Measurements from ENCODE around the gene RIMBP2. TPM values are rescaled to one million over a fixed set of nuclear protein-coding genes. Genes with fewer than 3 reads are reported as not detected.

The RIMBP2 gene
- total and polyA plus RNA-seq, 11 donors: 2.1 TPM; not detected in 10

DNA sequence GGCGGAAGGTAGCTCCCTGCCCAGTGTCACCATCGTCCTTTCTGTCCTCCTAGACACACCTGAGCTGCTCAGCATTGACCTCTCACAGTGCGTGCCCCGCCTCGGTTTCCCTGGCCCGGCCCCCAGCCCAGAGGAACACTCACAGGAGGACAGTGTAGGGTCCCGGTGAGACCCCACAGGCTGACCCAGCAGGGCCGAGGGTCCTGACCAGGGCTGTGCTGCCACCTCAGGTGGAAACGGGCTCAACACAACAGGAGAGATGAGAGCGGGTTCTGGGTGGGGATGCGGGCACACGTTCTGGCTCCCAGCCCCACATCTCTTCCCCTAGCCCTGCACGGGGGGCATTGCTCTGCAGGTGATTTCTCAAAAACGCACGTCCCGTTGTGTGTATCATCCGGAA lies 280.3 kb downstream of the RIMBP2 start:
- Histone ChIP-seq H3K36me3 (no peaks in the 10 kb centered on the region), H3K27ac (no peak overlapping the region), H3K9me3 (peaks cover 0 to 9% (median 0%) of the 10 kb centered on the region in 12 donors), H3K27me3 (no peaks in the 10 kb centered on the region), H3K4me1 (no peaks in the 10 kb centered on the region), H3K4me3 (no peak overlapping the region)
- DNase-seq (no peak), ATAC-seq (no peak)
- intact Hi-C loops (cut with DNase I): no loop called here
- no peak for TF ChIP-seq POLR2A (IDR thresholded peaks at IDR 0.05)
- TF ChIP-seq, protein P1, sequence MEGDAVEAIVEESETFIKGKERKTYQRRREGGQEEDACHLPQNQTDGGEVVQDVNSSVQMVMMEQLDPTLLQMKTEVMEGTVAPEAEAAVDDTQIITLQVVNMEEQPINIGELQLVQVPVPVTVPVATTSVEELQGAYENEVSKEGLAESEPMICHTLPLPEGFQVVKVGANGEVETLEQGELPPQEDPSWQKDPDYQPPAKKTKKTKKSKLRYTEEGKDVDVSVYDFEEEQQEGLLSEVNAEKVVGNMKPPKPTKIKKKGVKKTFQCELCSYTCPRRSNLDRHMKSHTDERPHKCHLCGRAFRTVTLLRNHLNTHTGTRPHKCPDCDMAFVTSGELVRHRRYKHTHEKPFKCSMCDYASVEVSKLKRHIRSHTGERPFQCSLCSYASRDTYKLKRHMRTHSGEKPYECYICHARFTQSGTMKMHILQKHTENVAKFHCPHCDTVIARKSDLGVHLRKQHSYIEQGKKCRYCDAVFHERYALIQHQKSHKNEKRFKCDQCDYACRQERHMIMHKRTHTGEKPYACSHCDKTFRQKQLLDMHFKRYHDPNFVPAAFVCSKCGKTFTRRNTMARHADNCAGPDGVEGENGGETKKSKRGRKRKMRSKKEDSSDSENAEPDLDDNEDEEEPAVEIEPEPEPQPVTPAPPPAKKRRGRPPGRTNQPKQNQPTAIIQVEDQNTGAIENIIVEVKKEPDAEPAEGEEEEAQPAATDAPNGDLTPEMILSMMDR (IDR thresholded peaks at IDR 0.05): no peak
- 87 to 91% (median 89%) methylated on average over 16 to 17 of the region's 17 CpGs for WGBS, 4 donors

DNA sequence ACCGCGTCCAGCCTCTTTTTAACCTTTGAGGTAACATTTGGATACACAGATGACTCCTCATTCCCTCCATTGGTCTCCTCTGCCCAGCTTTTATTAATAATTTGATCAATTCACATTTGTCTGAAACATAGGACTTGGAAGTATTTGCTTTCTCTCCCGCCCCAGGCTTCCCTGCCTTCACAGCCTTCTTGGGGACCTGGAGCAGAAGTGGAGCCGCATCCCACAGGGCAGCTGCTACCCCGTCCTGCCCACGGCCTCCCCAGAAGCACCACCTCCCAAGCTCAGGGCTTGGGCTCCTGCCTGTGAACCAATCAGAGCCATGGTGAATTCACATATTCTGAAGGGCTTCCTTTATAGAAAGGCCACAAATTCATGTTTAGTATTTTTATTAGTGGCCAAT lies 280.8 kb downstream of the RIMBP2 start:
- Histone ChIP-seq H3K27me3 (no peaks in the 10 kb centered on the region), H3K4me1 (no peaks in the 10 kb centered on the region), H3K4me3 (no peak overlapping the region), H3K27ac (no peak overlapping the region), H3K36me3 (no peaks in the 10 kb centered on the region), H3K9me3 (peaks cover 0 to 9% (median 0%) of the 10 kb centered on the region in 12 donors)
- intact Hi-C loops (cut with DNase I): no loop called here
- DNase-seq (no peak), ATAC-seq (no peak)
- TF ChIP-seq, protein P1 (IDR thresholded peaks at IDR 0.05): no peak
- no peak for TF ChIP-seq POLR2A (IDR thresholded peaks at IDR 0.05)
- 70 to 88% (median 82%) methylated on average over 6 of the region's 6 CpGs for WGBS, 4 donors

DNA sequence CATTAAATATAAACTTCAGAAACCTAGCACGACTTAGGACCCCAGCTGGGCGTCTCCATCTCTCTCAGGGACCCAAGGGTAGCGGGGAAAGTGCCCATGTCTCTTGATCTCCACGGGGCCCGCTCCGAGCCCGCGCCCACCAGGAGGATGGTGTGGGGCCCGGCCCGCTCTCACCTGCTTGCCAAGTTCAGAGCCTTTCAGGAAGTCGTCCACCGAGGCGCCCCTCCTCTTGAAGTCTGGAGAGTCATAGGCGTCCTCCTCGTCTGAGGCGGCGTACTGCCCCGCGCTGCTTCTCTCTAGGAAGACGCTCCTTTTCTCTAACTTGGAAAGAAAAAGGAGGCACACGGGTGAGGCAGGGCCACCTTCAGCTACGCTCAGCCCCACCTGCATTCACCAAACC lies 281.5 kb downstream of the RIMBP2 start:
- Histone ChIP-seq H3K4me1 (no peaks in the 10 kb centered on the region), H3K9me3 (peaks cover 0 to 9% (median 0%) of the 10 kb centered on the region in 12 donors), H3K27ac (no peak overlapping the region), H3K4me3 (no peak overlapping the region), H3K27me3 (no peaks in the 10 kb centered on the region), H3K36me3 (no peaks in the 10 kb centered on the region)
- intact Hi-C loops (cut with DNase I): no loop called here
- WGBS, 4 donors: 80 to 90% (median 89%) methylated on average over 19 to 22 of the region's 22 CpGs
- DNase-seq: no peak
- no peak for ATAC-seq
- TF ChIP-seq, protein P1 (IDR thresholded peaks at IDR 0.05): no peak
- TF ChIP-seq POLR2A (IDR thresholded peaks at IDR 0.05): no peak

DNA sequence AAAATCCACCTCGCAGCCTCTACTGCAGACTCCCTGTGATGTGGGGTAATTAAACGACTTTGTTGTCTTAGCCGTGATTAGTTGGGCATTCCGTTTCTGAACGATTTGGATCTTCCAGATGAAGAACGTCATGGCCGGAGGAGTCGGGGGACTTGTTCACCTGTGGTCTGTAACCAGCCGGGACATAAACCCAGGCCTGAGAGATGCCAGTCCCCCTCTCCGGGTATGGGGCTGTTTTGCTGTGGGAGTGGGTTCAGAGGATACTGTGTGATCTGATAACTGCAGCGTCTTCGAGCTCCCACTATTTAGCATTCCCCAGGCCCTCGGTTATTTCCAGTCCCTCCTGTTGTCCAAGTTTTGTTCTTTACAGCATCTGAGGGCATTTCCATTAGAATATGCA lies 282.3 kb downstream of the RIMBP2 start:
- Histone ChIP-seq H3K27ac (no peak overlapping the region), H3K9me3 (peaks cover 0 to 9% (median 0%) of the 10 kb centered on the region in 12 donors), H3K27me3 (no peaks in the 10 kb centered on the region), H3K4me1 (no peaks in the 10 kb centered on the region), H3K36me3 (no peaks in the 10 kb centered on the region), H3K4me3 (no peak overlapping the region)
- WGBS, 4 donors: 91 to 97% (median 92%) methylated on average over 13 of the region's 13 CpGs
- ATAC-seq (no peak), DNase-seq (no peak)
- intact Hi-C loops (cut with DNase I): no loop called here
- no peak for TF ChIP-seq POLR2A (IDR thresholded peaks at IDR 0.05)
- TF ChIP-seq, protein P1 (IDR thresholded peaks at IDR 0.05): no peak
